CD4-positive, CD25-positive, alpha-beta regulatory T cell (primary cell): ENCODE results near the gene VAV3. TPM values are rescaled to one million over a fixed set of nuclear protein-coding genes. Genes with fewer than 3 reads are reported as not detected.

Experiments used
- ATAC-seq, 2 donors: fragments of 150-1000 bp; cut with Tn5 transposase; one replicate each; pipeline ENCODE4 v1.10.0; 2021; ENCODE audit warnings: low read depth in 2 of 2, moderate number of reproducible peaks in 2 of 2, moderate library complexity in 1 of 2
- DNase-seq, 3 donors: peaks; one replicate each; pipeline versions ENCODE4 v3.0.0 to v3.0.0-alpha.2; 2012 to 2022; ENCODE audit warnings: mixed read lengths in 1 of 3
- H3K27ac ChIP-seq: one replicate; pipeline ENCODE4 v1.7.0; 2013; ENCODE audit warnings: mild to moderate bottlenecking, low read length; ENCODE audit not compliant: insufficient read depth, poor library complexity, severe bottlenecking
- H3K27me3 ChIP-seq: one replicate; pipeline ENCODE4 v1.7.0; 2013; ENCODE audit warnings: low read length; ENCODE audit not compliant: control insufficient read depth, insufficient read depth
- H3K36me3 ChIP-seq: one replicate; pipeline ENCODE4 v1.7.0; 2013; ENCODE audit warnings: mild to moderate bottlenecking, low read length, moderate library complexity; ENCODE audit not compliant: control insufficient read depth, insufficient read depth
- H3K4me1 ChIP-seq: 2 replicates; pipeline ENCODE4 v1.7.0; 2013; ENCODE audit warnings: mild to moderate bottlenecking, low read length; ENCODE audit not compliant: insufficient read depth, control insufficient read depth, poor library complexity, severe bottlenecking
- H3K4me3 ChIP-seq: one replicate; pipeline ENCODE4 v1.7.0; 2013; ENCODE audit warnings: low read depth, mild to moderate bottlenecking, low read length, moderate library complexity
- H3K9me3 ChIP-seq, 2 experiments: 1 replicate in 1 of 2; 2 replicates in 1 of 2; pipeline ENCODE4 v1.7.0; 2013; ENCODE audit warnings: low read length in 2 of 2, mild to moderate bottlenecking in 1 of 2, moderate library complexity in 1 of 2; ENCODE audit not compliant: control insufficient read depth in 2 of 2
- H3K27ac Mint-ChIP-seq, 3 donors: one replicate each; pipeline ENCODE4 v1.8.0; 2020 to 2022; ENCODE audit warnings: mild to moderate bottlenecking in 3 of 3, mixed read lengths in 3 of 3, moderate library complexity in 2 of 3
- H3K27me3 Mint-ChIP-seq: one replicate; pipeline ENCODE4 v1.8.0; 2022; ENCODE audit warnings: mild to moderate bottlenecking, mixed read lengths
- H3K36me3 Mint-ChIP-seq: one replicate; pipeline ENCODE4 v1.8.0; 2020; ENCODE audit warnings: mixed read lengths
- H3K4me1 Mint-ChIP-seq, 4 donors: one replicate each; pipeline ENCODE4 v1.8.0; 2020 to 2022; ENCODE audit warnings: mixed read lengths in 4 of 4, mild to moderate bottlenecking in 1 of 4
- H3K4me3 Mint-ChIP-seq, 4 donors: one replicate each; pipeline ENCODE4 v1.8.0; 2020 to 2022; ENCODE audit warnings: mild to moderate bottlenecking in 4 of 4, mixed read lengths in 4 of 4, moderate library complexity in 3 of 4
- H3K9me3 Mint-ChIP-seq, 7 donors: one replicate each; pipeline ENCODE4 v1.8.0; 2020 to 2022; ENCODE audit warnings: mixed read lengths in 7 of 7, mild to moderate bottlenecking in 3 of 7, moderate library complexity in 2 of 7
- polyA plus RNA-seq, 4 donors: library from polyadenylated mRNA; unstranded; fragments of 300-500 nt; fragmentation: Illumina TruSeq; gene quantifications; one replicate each; pipeline ENCODE4 v1.2.3, GENCODE V29; 2021
- total RNA-seq: library from RNA; stranded (reverse); gene quantifications from one replicate; pipeline ENCODE4 v1.2.3, GENCODE V29; 2022

VAV3 gene
- total and polyA plus RNA-seq, 5 donors from 2014 or later = 6.2 to 21.5 (median 11.1) TPM

DNA sequence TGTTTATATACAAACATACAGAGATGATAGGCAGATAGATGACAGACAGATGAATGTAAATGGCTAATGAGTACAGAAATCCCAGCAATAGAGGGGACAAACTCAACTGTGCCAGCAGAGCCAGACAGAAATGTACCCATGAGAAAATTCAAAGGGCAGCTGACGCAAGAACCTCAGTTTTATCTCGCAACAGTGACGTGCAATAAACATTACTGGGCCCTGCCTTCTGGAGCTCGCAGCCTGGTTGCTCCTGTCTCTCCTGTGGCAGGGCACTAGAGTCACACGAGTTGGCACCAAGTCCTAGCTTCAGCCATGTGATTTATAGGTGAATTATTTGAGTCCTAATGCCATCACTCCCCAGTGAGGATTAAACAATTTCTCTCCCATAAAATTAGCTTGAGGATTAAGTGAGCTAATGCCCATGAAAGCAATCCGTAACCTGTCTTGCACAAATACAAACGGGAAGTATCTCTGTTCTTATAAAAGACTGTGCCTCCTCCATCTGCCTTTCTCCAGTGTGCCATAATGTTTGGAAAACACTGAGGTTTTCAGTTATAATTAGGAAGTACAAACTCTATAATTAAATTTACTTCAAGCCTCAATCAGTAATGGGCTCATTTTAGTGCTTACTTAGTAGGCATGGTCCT, 50.7 kb downstream of the VAV3 start:
- H3K4me1 Mint-ChIP-seq = peaks cover 28 to 50% (median 33%) of the 10 kb centered on the region in 4 donors
- no peak overlapping the region for H3K4me3 Mint-ChIP-seq

DNA sequence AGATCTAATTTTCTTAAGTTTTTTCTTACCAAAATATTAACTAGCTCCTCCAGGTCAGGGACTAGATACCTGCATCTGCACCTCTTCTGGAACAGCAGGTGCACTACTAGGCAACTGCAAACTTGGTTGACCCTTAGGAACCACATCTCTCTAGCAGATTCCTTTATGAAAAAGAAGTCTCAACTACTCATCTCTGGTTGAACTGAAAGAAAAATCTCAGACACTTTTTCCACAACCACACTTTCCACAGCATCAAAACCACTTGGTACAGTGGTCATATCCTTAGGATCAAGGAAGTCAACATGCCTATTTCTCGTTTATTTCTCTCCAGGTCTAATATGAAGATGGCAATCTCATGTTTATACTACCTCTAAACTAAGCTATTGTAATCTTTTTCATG, 52.3 kb downstream of the VAV3 start:
- Histone ChIP-seq H3K4me1 (peaks cover 4% of the 10 kb centered on the region), H3K27ac (no peak overlapping the region), H3K9me3 (no peaks in the 10 kb centered on the region), H3K36me3 (no peaks in the 10 kb centered on the region), H3K27me3 (no peaks in the 10 kb centered on the region), H3K4me3 (no peak overlapping the region)
- Mint-ChIP-seq H3K36me3 (no peaks in the 10 kb centered on the region), H3K27ac (peak overlapping the region in 2 of 3 donors; percentile 39 to 76), H3K4me1 (peaks cover 28 to 52% (median 35%) of the 10 kb centered on the region in 4 donors), H3K9me3 (no peaks in the 10 kb centered on the region), H3K27me3 (no peaks in the 10 kb centered on the region), H3K4me3 (peak overlapping the region in 3 of 4 donors; percentile 23 to 61 (median 24))
- ATAC-seq (no peak), DNase-seq (no peak)

More for the DNA sequence above, 50.7 kb downstream of the VAV3 start:
- Mint-ChIP-seq H3K9me3 (no peaks in the 10 kb centered on the region), H3K27me3 (no peaks in the 10 kb centered on the region), H3K27ac (peak overlapping the region in 1 of 3 donors; percentile 42), H3K36me3 (peaks cover 5% of the 10 kb centered on the region)
- DNase-seq = no peak
- H3K36me3 ChIP-seq = no peaks in the 10 kb centered on the region
- no peaks in the 10 kb centered on the region for H3K27me3 ChIP-seq
- no peaks in the 10 kb centered on the region for H3K9me3 ChIP-seq
- no peak overlapping the region for H3K27ac ChIP-seq
- no peak overlapping the region for H3K4me3 ChIP-seq
- H3K4me1 ChIP-seq = peaks cover 6% of the 10 kb centered on the region
- ATAC-seq = no peak

- peaks cover 45 to 71% (median 54%) of the 10 kb centered on the region in 4 donors for H3K4me1 Mint-ChIP-seq
- peak overlapping the region; percentile 0 to 49 (median 12) for H3K4me3 Mint-ChIP-seq
- Histone ChIP-seq H3K36me3 (no peaks in the 10 kb centered on the region), H3K4me3 (peak overlapping the region; percentile 4), H3K27ac (peak overlapping the region; percentile 25), H3K9me3 (no peaks in the 10 kb centered on the region), H3K27me3 (no peaks in the 10 kb centered on the region), H3K4me1 (peaks cover 32% of the 10 kb centered on the region)
- ATAC-seq (peak in 1 of 2 donors; percentile 58), DNase-seq (peak in 1 of 3 donors; percentile 24)
- no peaks in the 10 kb centered on the region for H3K36me3 Mint-ChIP-seq
- H3K9me3 Mint-ChIP-seq = no peaks in the 10 kb centered on the region
- H3K27me3 Mint-ChIP-seq = peaks cover 4% of the 10 kb centered on the region
- peak overlapping the region in 2 of 3 donors; percentile 48 to 52 for H3K27ac Mint-ChIP-seq
Measured at GRCh38 chr1:107900090-107900945, 64.7 kb downstream of the VAV3 start.

DNA sequence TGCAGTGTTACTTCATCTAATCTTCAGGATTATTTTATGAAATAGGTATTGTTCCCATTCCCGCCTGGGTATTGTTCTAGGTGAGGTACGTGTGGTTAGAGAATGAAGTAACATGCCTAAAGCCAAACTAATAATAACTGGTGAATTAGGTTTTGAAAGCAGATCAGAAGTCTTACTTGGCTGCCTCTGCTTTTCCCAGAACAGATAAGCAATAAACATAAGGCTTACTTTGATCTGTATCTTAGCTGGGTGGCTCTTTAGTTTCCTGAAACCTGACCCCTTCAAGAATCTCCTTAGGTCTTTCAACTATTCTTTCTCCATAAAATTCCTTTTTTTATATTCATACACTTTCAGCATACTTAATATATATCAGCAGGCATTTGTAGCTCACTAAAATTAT, 65.3 kb downstream of the VAV3 start:
- H3K4me3 ChIP-seq = peak overlapping the region; percentile 0
- peak overlapping the region; percentile 25 for H3K27ac ChIP-seq
- H3K27me3 ChIP-seq = no peaks in the 10 kb centered on the region
- Mint-ChIP-seq H3K27ac (peak overlapping the region in 2 of 3 donors; percentile 52 to 65), H3K4me1 (peaks cover 49 to 75% (median 56%) of the 10 kb centered on the region in 4 donors), H3K4me3 (peak overlapping the region in 3 of 4 donors; percentile 0 to 49 (median 45)), H3K36me3 (no peaks in the 10 kb centered on the region), H3K9me3 (no peaks in the 10 kb centered on the region), H3K27me3 (peaks cover 4% of the 10 kb centered on the region)
- no peaks in the 10 kb centered on the region for H3K9me3 ChIP-seq
- DNase-seq (no peak), ATAC-seq (no peak)
- H3K4me1 ChIP-seq = peaks cover 39% of the 10 kb centered on the region
- no peaks in the 10 kb centered on the region for H3K36me3 ChIP-seq

DNA sequence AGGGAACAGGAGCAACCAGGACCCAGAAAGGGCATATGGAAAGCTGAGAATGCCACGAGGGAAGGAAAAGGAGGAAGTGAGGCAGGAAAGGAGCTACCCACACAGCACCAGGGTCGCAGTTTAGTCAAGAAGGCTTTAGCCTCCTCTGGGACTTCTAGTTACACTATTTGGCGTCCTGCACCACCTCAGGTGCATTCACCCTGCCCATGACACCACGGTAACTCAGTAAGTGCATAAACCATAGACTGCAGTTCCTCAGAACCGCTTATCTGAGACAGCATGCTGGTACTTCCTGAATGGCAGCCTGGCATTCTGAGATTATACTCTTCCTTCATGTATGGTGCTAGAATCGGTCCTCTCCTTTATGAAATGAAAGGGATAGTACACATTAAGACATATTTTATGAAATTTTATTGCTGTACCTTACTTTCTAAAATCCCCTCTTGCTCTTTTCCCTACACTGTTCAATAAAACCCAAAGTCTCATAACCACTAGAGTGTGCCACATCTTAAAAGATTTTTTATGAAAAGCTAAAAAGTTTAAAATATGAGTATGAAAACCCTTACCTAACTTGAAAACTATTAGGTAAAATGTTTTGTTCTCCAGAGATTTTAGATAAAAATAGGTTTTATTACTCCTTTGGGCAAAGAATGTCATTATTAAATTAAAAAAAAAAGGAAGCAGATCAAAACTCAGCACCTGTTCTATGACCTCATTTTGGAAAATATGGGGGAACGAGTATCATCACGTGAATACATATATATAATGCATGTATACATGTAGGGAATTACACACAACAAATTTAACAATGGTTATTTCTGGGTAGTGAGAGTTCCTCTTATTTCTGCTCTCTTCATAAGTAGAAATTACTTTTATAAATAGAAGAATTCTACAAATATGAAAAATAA, 67.3 kb downstream of the VAV3 start:
- Mint-ChIP-seq H3K9me3 (peaks cover 0 to 2% (median 0%) of the 10 kb centered on the region in 7 donors), H3K4me3 (peak overlapping the region; percentile 4 to 72 (median 50)), H3K27ac (peak overlapping the region; percentile 33 to 91 (median 80)), H3K36me3 (no peaks in the 10 kb centered on the region), H3K27me3 (peaks cover 4% of the 10 kb centered on the region), H3K4me1 (peaks cover 39 to 69% (median 53%) of the 10 kb centered on the region in 4 donors)
- DNase-seq (peak; percentile 2 to 24 (median 15)), ATAC-seq (peak; percentile 69 to 79)
- Histone ChIP-seq H3K4me1 (peaks cover 40% of the 10 kb centered on the region), H3K27me3 (no peaks in the 10 kb centered on the region), H3K9me3 (no peaks in the 10 kb centered on the region), H3K36me3 (no peaks in the 10 kb centered on the region), H3K4me3 (peak overlapping the region; percentile 55), H3K27ac (peak overlapping the region; percentile 68)

DNA sequence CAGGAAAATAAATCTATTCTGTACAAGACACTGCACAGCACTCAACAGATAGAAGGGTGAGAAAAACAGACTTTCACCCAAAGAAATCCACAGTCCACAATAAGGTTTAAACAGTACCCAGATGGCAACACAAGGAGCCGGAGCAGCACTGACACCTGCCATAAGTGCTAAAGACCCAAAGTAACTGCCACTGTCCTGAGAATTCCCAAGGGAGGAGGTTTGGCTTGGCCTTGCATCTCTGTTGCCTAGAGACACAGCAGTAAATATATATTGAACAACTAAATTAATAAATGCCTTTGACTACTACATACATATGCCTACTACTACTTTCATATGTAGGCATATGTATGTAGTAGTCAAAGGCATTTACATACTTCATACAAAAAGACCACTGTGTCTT, 68.0 kb downstream of the VAV3 start:
- Histone ChIP-seq H3K36me3 (no peaks in the 10 kb centered on the region), H3K4me3 (peak overlapping the region; percentile 55), H3K27me3 (no peaks in the 10 kb centered on the region), H3K27ac (peak overlapping the region; percentile 68), H3K9me3 (no peaks in the 10 kb centered on the region), H3K4me1 (peaks cover 40% of the 10 kb centered on the region)
- no peaks in the 10 kb centered on the region for H3K36me3 Mint-ChIP-seq
- H3K27me3 Mint-ChIP-seq = peaks cover 4% of the 10 kb centered on the region
- peak overlapping the region; percentile 4 to 72 (median 50) for H3K4me3 Mint-ChIP-seq
- peak overlapping the region; percentile 67 to 91 (median 88) for H3K27ac Mint-ChIP-seq
- H3K4me1 Mint-ChIP-seq = peaks cover 34 to 66% (median 54%) of the 10 kb centered on the region in 4 donors
- peak in 1 of 2 donors; percentile 13 for ATAC-seq
- H3K9me3 Mint-ChIP-seq = peaks cover 0 to 2% (median 0%) of the 10 kb centered on the region in 7 donors
- DNase-seq = no peak

DNA sequence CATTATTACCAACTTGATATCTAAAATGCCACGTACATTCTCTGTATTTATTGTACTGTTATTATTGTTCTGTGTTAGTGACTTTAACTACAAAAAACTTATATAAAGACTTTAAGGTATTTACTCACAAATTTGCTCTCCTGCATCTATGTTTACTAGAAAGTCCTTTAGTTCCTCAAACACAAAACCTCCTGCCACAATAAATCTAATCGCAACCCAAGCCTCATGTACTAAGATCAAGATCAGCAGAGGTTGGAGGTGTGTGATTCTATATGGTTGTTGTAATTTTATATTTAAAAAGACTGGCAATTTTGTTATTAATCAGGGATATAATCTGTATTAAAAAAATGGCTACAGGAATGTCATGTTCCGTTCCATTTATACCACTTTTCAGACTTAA, 68.6 kb downstream of the VAV3 start:
- Histone ChIP-seq H3K27ac (peak overlapping the region; percentile 68), H3K27me3 (no peaks in the 10 kb centered on the region), H3K9me3 (no peaks in the 10 kb centered on the region), H3K4me1 (peaks cover 40% of the 10 kb centered on the region), H3K4me3 (no peak overlapping the region), H3K36me3 (no peaks in the 10 kb centered on the region)
- no peaks in the 10 kb centered on the region for H3K36me3 Mint-ChIP-seq
- peak overlapping the region in 2 of 4 donors; percentile 1 to 4 for H3K4me3 Mint-ChIP-seq
- DNase-seq (no peak), ATAC-seq (no peak)
- peaks cover 34 to 66% (median 54%) of the 10 kb centered on the region in 4 donors for H3K4me1 Mint-ChIP-seq
- H3K9me3 Mint-ChIP-seq = peaks cover 0 to 2% (median 0%) of the 10 kb centered on the region in 7 donors
- peak overlapping the region; percentile 67 to 90 (median 88) for H3K27ac Mint-ChIP-seq
- H3K27me3 Mint-ChIP-seq = peaks cover 4% of the 10 kb centered on the region
